H9 (cell line): ENCODE measurements around the gene DUOX1. TPM values are rescaled to one million over a fixed set of nuclear protein-coding genes. Genes with fewer than 3 reads are reported as not detected.

Source experiments
- DNase-seq: peaks from one replicate; pipeline ENCODE4 v3.0.0-alpha.2; 2017
- H2AFZ ChIP-seq: one replicate; pipeline ENCODE4 v1.6.1; 2013; ENCODE audit warnings: mild to moderate bottlenecking, low read length, control low read depth, moderate library complexity
- H2AK5ac ChIP-seq: 2 replicates; pipeline ENCODE4 v1.6.1; 2013; ENCODE audit warnings: low read length, control low read depth, mixed read lengths; ENCODE audit not compliant: insufficient read length
- H2BK120ac ChIP-seq: one replicate; pipeline ENCODE4 v1.6.1; 2013; ENCODE audit warnings: low read depth, mild to moderate bottlenecking, low read length, control low read depth, inconsistent platforms; ENCODE audit not compliant: poor library complexity, severe bottlenecking
- H2BK12ac ChIP-seq: 2 replicates; pipeline ENCODE4 v1.6.1; 2013; ENCODE audit warnings: low read length, control low read depth, mixed read lengths, low read depth; ENCODE audit not compliant: insufficient read length
- H2BK15ac ChIP-seq: 2 replicates; pipeline ENCODE4 v1.6.1; 2013; ENCODE audit warnings: low read depth, low read length, control low read depth
- H2BK20ac ChIP-seq: one replicate; pipeline ENCODE4 v1.6.1; 2013; ENCODE audit warnings: low read depth, mild to moderate bottlenecking, low read length, control low read depth, inconsistent platforms; ENCODE audit not compliant: poor library complexity, severe bottlenecking
- H2BK5ac ChIP-seq: 2 replicates; pipeline ENCODE4 v1.6.1; 2013; ENCODE audit warnings: low read length, control low read depth, mixed read lengths; ENCODE audit not compliant: insufficient read length
- H3K14ac ChIP-seq: 2 replicates; pipeline ENCODE4 v1.6.1; 2013; ENCODE audit warnings: low read length, control low read depth; ENCODE audit not compliant: insufficient read depth
- H3K18ac ChIP-seq: 2 replicates; pipeline ENCODE4 v1.6.1; 2013; ENCODE audit warnings: low read depth, mild to moderate bottlenecking, mixed read lengths, low read length, control low read depth; ENCODE audit not compliant: insufficient read length
- H3K23ac ChIP-seq: 2 replicates; pipeline ENCODE4 v1.6.1; 2013; ENCODE audit warnings: low read length, control low read depth, mixed read lengths, low read depth; ENCODE audit not compliant: insufficient read length
- H3K23me2 ChIP-seq: 2 replicates; pipeline ENCODE4 v1.6.1; 2013; ENCODE audit warnings: low read depth, mild to moderate bottlenecking, mixed read lengths, low read length, control low read depth; ENCODE audit not compliant: insufficient read length, poor library complexity, severe bottlenecking
- H3K27ac ChIP-seq: 2 replicates; pipeline ENCODE4 v1.5.1; 2013; ENCODE audit warnings: low read length, control low read depth, mixed read lengths, low read depth; ENCODE audit not compliant: insufficient read length
- H3K27me3 ChIP-seq: 2 replicates; pipeline ENCODE4 v1.6.1; 2013; ENCODE audit warnings: low read length, control low read depth, inconsistent platforms; ENCODE audit not compliant: insufficient read depth
- H3K4ac ChIP-seq: 2 replicates; pipeline ENCODE4 v1.6.1; 2013; ENCODE audit warnings: low read depth, mild to moderate bottlenecking, control low read depth, inconsistent platforms, low read length, moderate library complexity
- H3K4me1 ChIP-seq: 2 replicates; pipeline ENCODE4 v1.6.1; 2013; ENCODE audit warnings: low read length, control low read depth, inconsistent platforms; ENCODE audit not compliant: insufficient read depth
- H3K4me2 ChIP-seq: 2 replicates; pipeline ENCODE4 v1.6.1; 2013; ENCODE audit warnings: low read length, control low read depth, mixed read lengths; ENCODE audit not compliant: insufficient read length, insufficient read depth
- H3K56ac ChIP-seq: 2 replicates; pipeline ENCODE4 v1.6.1; 2013; ENCODE audit warnings: low read depth, mild to moderate bottlenecking, mixed read lengths, low read length, control low read depth; ENCODE audit not compliant: insufficient read length
- H3K79me1 ChIP-seq: 2 replicates; pipeline ENCODE4 v1.6.1; 2013; ENCODE audit warnings: low read depth, mild to moderate bottlenecking, moderate library complexity, low read length, control low read depth, inconsistent platforms; ENCODE audit not compliant: insufficient read depth, poor library complexity, severe bottlenecking
- H3K79me2 ChIP-seq: 2 replicates; pipeline ENCODE4 v1.6.1; 2013; ENCODE audit warnings: low read length, control low read depth, inconsistent platforms; ENCODE audit not compliant: insufficient read depth
- H3K9ac ChIP-seq: 2 replicates; pipeline ENCODE4 v1.6.1; 2013; ENCODE audit warnings: low read length, control low read depth, mixed read lengths; ENCODE audit not compliant: insufficient read length; ENCODE audit errors: extremely low read depth
- H3K9me3 ChIP-seq: one replicate; pipeline ENCODE4 v1.6.1; 2013; ENCODE audit warnings: low read depth, low read length, inconsistent platforms; ENCODE audit not compliant: control insufficient read depth
- H3T11ph ChIP-seq: one replicate; pipeline ENCODE4 v1.6.1; 2013; ENCODE audit warnings: mild to moderate bottlenecking, low read length, control low read depth, inconsistent platforms
- H4K20me1 ChIP-seq: one replicate; pipeline ENCODE4 v1.6.1; 2013; ENCODE audit not compliant: control insufficient read depth, insufficient read length, insufficient read depth
- H4K5ac ChIP-seq: 2 replicates; pipeline ENCODE4 v1.6.1; 2013; ENCODE audit warnings: low read depth, mild to moderate bottlenecking, mixed read lengths, low read length, control low read depth; ENCODE audit not compliant: insufficient read length
- H4K8ac ChIP-seq: replicated peaks from 2 replicates; pipeline ENCODE4 v1.6.1; 2013; ENCODE audit warnings: low read length, control low read depth, mixed read lengths, low read depth; ENCODE audit not compliant: insufficient read length
- H4K91ac ChIP-seq: 2 replicates; pipeline ENCODE4 v1.6.1; 2013; ENCODE audit warnings: low read depth, mild to moderate bottlenecking, moderate library complexity, mixed read lengths, low read length, control low read depth; ENCODE audit not compliant: insufficient read length
- H3K27ac Mint-ChIP-seq, 3 experiments: 2 replicates in 2 of 3; 3 replicates in 1 of 3; pipeline ENCODE4 v1.8.0; 2020 to 2021; ENCODE audit warnings: mixed read lengths in 3 of 3, mild to moderate bottlenecking in 1 of 3, moderate library complexity in 1 of 3
- H3K27me3 Mint-ChIP-seq: 2 replicates; pipeline ENCODE4 v1.8.0; 2021; ENCODE audit warnings: low read depth, mild to moderate bottlenecking, moderate library complexity, mixed read lengths
- H3K36me3 Mint-ChIP-seq, 3 experiments: 2 replicates in 2 of 3; 3 replicates in 1 of 3; pipeline ENCODE4 v1.8.0; 2020 to 2021; ENCODE audit warnings: low read depth in 3 of 3, mixed read lengths in 3 of 3; ENCODE audit not compliant: insufficient read depth in 1 of 3
- H3K4me1 Mint-ChIP-seq, 2 experiments: 2 replicates each; pipeline ENCODE4 v1.8.0; 2020; ENCODE audit warnings: mixed read lengths in 2 of 2
- H3K4me3 Mint-ChIP-seq, 2 experiments: 2 replicates in 1 of 2; 3 replicates in 1 of 2; pipeline ENCODE4 v1.8.0; 2020 to 2021; ENCODE audit warnings: mild to moderate bottlenecking in 2 of 2, mixed read lengths in 2 of 2, moderate library complexity in 1 of 2
- H3K9me3 Mint-ChIP-seq, 2 experiments: 2 replicates in 1 of 2; 3 replicates in 1 of 2; pipeline ENCODE4 v1.8.0; 2020; ENCODE audit warnings: mild to moderate bottlenecking in 2 of 2, mixed read lengths in 2 of 2, moderate library complexity in 1 of 2
- CTCF ChIP-seq: fragments of 200-600 bp; sonication (generic); conservative IDR thresholded peaks from 3 replicates; pipeline ENCODE4 v1.8.0; 2021; ENCODE audit warnings: antibody characterized with exemption, mild to moderate bottlenecking
- WGBS: extraction: QIAGEN DNeasy Blood & Tissue Kit; methylation state at CpG from one replicate; pipeline ENCODE4 v1.1.7; 2013; ENCODE audit warnings: missing lambda C conversion rate, low lambda C conversion rate, mixed read lengths; ENCODE audit not compliant: insufficient read length; ENCODE audit errors: extremely low coverage; 5-methylcytosine and 5-hydroxymethylcytosine counted together
- total RNA-seq: library from RNA; stranded (reverse); gene quantifications from 2 replicates; pipeline ENCODE4 v1.2.1, GENCODE V29; 2021

Gene DUOX1
- total RNA-seq, 1 experiment from 2014 or later = 2.6 TPM

GRCh38 chr15:45166834-45167630, 37.2 kb downstream of the DUOX1 start:
- Histone ChIP-seq H3K4ac (no peak overlapping the region), H3K9ac (peak overlapping the region; percentile 74), H3K56ac (no peak overlapping the region), H3K18ac (peak overlapping the region; percentile 80), H3K27me3 (no peaks in the 10 kb centered on the region), H2BK120ac (no peak overlapping the region), H3T11ph (no peak overlapping the region), H2BK15ac (no peak overlapping the region), H2BK20ac (no peak overlapping the region), H3K4me1 (peaks cover 7% of the 10 kb centered on the region), H3K9me3 (no peaks in the 10 kb centered on the region), H4K5ac (no peak overlapping the region), H3K23me2 (no peaks in the 10 kb centered on the region), H3K23ac (no peak overlapping the region), H2BK5ac (no peak overlapping the region), H3K14ac (peak overlapping the region; percentile 95), H3K27ac (peak overlapping the region; percentile 4), H2BK12ac (no peak overlapping the region), H4K91ac (no peak overlapping the region), H4K20me1 (no peaks in the 10 kb centered on the region), H3K79me2 (no peaks in the 10 kb centered on the region), H4K8ac (no peak overlapping the region), H3K4me2 (peak overlapping the region; percentile 53), H2AFZ (no peak overlapping the region), H2AK5ac (no peak overlapping the region), H3K79me1 (no peaks in the 10 kb centered on the region)
- Mint-ChIP-seq H3K27me3 (peaks cover 4% of the 10 kb centered on the region; the same call in 1 of the 2 replicates), H3K9me3 (no peaks in the 10 kb centered on the region), H3K27ac (no peak overlapping the region), H3K4me3 (peak overlapping the region; percentile 54 to 71; a peak in 4 of 5 replicates), H3K4me1 (peaks cover 36 to 37% of the 10 kb centered on the region in 2 experiments), H3K36me3 (peaks cover 0 to 10% (median 2%) of the 10 kb centered on the region in 3 experiments; a peak in 4 of 7 replicates)
- WGBS = no CpG with 5 or more reads among the region's 79 CpGs
- peak; percentile 69 for TF ChIP-seq CTCF
- DNase-seq = peak; percentile 92
